MCF 10A (cell line): ENCODE results near the gene C11orf24. TPM values are rescaled to one million over a fixed set of nuclear protein-coding genes. Genes with fewer than 3 reads are reported as not detected.

Source experiments
- BruUV-seq: library from RNA; stranded (reverse); fragments of 400-500 nt; replicated peaks from 2 replicates; lab custom pipeline; 2021; lab: Mats Ljungman, UMichigan
- CTCF ChIA-PET: fragments of 300-600 bp; sonication (Branson Sonifier 250); formaldehyde crosslinking; extraction: SDS; loops from one replicate; lab custom pipeline; 2021; ENCODE audit warnings: antibody characterized with exemption, inconsistent platforms; lab: Yijun Ruan, JAX
- POLR2A ChIA-PET: fragments of 300-600, 350-650 bp; sonication (Branson Sonifier 250); formaldehyde crosslinking; extraction: SDS; loops from one replicate; lab custom pipeline; 2020; ENCODE audit warnings: antibody characterized with exemption, inconsistent platforms; lab: Yijun Ruan, JAX
- DNase-seq: peaks from one replicate; pipeline ENCODE4 v3.0.0-alpha.2; 2018; ENCODE audit not compliant: unreplicated experiment
- H3K27ac Mint-ChIP-seq: one replicate; pipeline ENCODE4 v1.8.0; 2022; ENCODE audit warnings: mild to moderate bottlenecking, low read depth, mixed read lengths; ENCODE audit not compliant: unreplicated experiment
- H3K27me3 Mint-ChIP-seq: one replicate; pipeline ENCODE4 v1.8.0; 2022; ENCODE audit warnings: mixed read lengths; ENCODE audit not compliant: insufficient read depth, unreplicated experiment
- H3K36me3 Mint-ChIP-seq: one replicate; pipeline ENCODE4 v1.8.0; 2022; ENCODE audit warnings: mild to moderate bottlenecking, moderate library complexity, mixed read lengths; ENCODE audit not compliant: insufficient read depth, unreplicated experiment
- H3K4me1 Mint-ChIP-seq: one replicate; pipeline ENCODE4 v1.8.0; 2022; ENCODE audit warnings: mixed read lengths; ENCODE audit not compliant: insufficient read depth, unreplicated experiment
- H3K4me3 Mint-ChIP-seq: one replicate; pipeline ENCODE4 v1.8.0; 2022; ENCODE audit warnings: mild to moderate bottlenecking, moderate library complexity, mixed read lengths; ENCODE audit not compliant: unreplicated experiment
- H3K9me3 Mint-ChIP-seq: one replicate; pipeline ENCODE4 v1.8.0; 2022; ENCODE audit warnings: mixed read lengths; ENCODE audit not compliant: unreplicated experiment
- intact Hi-C: fragments of 100-400 bp; cut with micrococcal nuclease; formaldehyde crosslinking; loops from 2 replicates; pipeline ENCODE4 v1.14.1; 2022
- total RNA-seq: library from RNA; stranded (reverse); gene quantifications from 2 replicates; pipeline ENCODE4 v1.2.3, GENCODE V29; 2022
- TF ChIP-seq, protein P1 (sequence below): fragments of 200-600 bp; IDR thresholded peaks from one replicate; pipeline ENCODE4 v1.8.0; 2022; ENCODE audit warnings: antibody characterized with exemption, mild to moderate bottlenecking; ENCODE audit not compliant: unreplicated experiment

The C11orf24 gene
- total RNA-seq, 1 experiment from 2014 or later: 69.2 TPM

DNA sequence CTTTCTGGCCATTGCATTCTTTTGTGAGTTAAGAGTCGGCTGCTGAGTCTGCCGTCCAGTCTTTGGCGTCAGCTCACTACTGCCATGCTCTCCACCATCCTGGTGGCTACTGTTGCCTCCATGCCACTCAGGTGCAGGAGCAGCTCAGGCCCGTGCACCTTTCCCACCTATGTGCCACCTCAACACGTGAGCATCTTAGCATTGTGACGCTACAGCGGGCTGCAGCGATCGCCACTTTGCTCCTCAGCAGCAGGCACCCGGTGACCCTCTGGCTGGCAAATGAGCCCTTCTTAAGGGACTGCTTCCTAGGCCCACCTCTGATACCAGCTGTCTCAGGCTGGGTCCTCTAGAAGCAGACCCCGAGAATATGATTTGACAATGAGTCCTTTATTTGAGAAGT, 47.2 kb downstream of the C11orf24 start:
- TF ChIP-seq, protein P1, sequence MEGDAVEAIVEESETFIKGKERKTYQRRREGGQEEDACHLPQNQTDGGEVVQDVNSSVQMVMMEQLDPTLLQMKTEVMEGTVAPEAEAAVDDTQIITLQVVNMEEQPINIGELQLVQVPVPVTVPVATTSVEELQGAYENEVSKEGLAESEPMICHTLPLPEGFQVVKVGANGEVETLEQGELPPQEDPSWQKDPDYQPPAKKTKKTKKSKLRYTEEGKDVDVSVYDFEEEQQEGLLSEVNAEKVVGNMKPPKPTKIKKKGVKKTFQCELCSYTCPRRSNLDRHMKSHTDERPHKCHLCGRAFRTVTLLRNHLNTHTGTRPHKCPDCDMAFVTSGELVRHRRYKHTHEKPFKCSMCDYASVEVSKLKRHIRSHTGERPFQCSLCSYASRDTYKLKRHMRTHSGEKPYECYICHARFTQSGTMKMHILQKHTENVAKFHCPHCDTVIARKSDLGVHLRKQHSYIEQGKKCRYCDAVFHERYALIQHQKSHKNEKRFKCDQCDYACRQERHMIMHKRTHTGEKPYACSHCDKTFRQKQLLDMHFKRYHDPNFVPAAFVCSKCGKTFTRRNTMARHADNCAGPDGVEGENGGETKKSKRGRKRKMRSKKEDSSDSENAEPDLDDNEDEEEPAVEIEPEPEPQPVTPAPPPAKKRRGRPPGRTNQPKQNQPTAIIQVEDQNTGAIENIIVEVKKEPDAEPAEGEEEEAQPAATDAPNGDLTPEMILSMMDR: no peak
- ChIA-PET CTCF (interaction anchor here (0.9 kb wide), 1 partner anchor 33 kb away, joined by 3 read pairs; no protein-coding TSS in a partner anchor), POLR2A (interaction anchor here (0.8 kb wide), 1 partner anchor 8 kb away, joined by 3 read pairs; no protein-coding TSS in a partner anchor)
- H3K4me3 Mint-ChIP-seq: no peak overlapping the region
- H3K36me3 Mint-ChIP-seq: no peaks in the 10 kb centered on the region
- BruUV-seq: no TSS peak
- no peaks in the 10 kb centered on the region for H3K9me3 Mint-ChIP-seq
- intact Hi-C loops: no loop called here
- DNase-seq: no peak
- no peak overlapping the region for H3K27ac Mint-ChIP-seq
- peaks cover 8% of the 10 kb centered on the region for H3K27me3 Mint-ChIP-seq
- H3K4me1 Mint-ChIP-seq: no peaks in the 10 kb centered on the region

DNA sequence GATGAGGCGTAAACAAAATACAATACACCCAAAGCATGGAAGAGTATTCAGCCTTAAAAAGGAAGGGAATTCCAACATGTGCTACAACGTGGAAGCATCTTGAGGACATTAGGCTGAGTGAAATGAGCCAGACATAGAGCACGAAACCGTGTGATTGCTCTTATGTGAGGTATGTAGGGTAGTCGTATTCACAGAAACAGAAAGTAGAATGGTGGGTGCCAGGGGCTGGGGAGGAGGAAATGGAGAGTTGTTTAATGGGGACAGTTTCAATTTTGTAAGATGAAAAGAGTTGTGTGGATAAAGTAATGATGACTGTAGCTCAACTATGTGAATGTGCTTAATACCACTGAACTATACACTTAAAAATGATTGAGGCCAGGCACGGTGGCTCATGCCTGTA, 48.5 kb downstream of the C11orf24 start:
- Mint-ChIP-seq H3K4me3 (no peak overlapping the region), H3K4me1 (no peaks in the 10 kb centered on the region), H3K9me3 (no peaks in the 10 kb centered on the region), H3K36me3 (no peaks in the 10 kb centered on the region), H3K27me3 (peaks cover 14% of the 10 kb centered on the region), H3K27ac (no peak overlapping the region)
- DNase-seq: no peak
- intact Hi-C loops: no loop called here
- no TSS peak for BruUV-seq
- TF ChIP-seq, protein P1: no peak
- ChIA-PET CTCF (no interaction called here), POLR2A (no interaction called here)

DNA sequence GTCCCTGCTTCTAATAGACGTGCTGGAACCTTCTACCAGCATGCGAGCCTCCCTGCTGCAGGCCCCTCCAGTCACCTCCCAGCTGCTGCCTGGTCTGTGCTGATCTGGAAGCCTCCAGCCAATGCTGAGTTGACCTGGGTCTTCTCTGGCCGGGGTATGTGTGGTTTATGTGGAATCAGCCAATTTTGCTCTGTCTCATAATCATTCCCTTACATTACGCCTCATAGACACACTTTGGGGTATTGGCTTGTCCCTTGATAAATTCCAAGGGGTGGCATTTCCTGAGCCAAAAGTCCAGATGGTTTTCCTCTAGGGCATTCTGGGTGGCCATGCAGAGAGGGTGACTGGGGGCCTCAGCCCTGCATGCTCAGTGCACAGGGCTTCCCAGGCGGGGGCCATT, 50.4 kb downstream of the C11orf24 start:
- ChIA-PET POLR2A (interaction anchor here (1.6 kb wide), 1 partner anchor 10 kb away, joined by 7 read pairs; no protein-coding TSS in a partner anchor), CTCF (no interaction called here)
- Mint-ChIP-seq H3K9me3 (no peaks in the 10 kb centered on the region), H3K36me3 (no peaks in the 10 kb centered on the region), H3K4me1 (no peaks in the 10 kb centered on the region), H3K27me3 (peaks cover 26% of the 10 kb centered on the region), H3K4me3 (no peak overlapping the region), H3K27ac (no peak overlapping the region)
- intact Hi-C loops: no loop called here
- BruUV-seq: no TSS peak
- TF ChIP-seq, protein P1: no peak
- no peak for DNase-seq

DNA sequence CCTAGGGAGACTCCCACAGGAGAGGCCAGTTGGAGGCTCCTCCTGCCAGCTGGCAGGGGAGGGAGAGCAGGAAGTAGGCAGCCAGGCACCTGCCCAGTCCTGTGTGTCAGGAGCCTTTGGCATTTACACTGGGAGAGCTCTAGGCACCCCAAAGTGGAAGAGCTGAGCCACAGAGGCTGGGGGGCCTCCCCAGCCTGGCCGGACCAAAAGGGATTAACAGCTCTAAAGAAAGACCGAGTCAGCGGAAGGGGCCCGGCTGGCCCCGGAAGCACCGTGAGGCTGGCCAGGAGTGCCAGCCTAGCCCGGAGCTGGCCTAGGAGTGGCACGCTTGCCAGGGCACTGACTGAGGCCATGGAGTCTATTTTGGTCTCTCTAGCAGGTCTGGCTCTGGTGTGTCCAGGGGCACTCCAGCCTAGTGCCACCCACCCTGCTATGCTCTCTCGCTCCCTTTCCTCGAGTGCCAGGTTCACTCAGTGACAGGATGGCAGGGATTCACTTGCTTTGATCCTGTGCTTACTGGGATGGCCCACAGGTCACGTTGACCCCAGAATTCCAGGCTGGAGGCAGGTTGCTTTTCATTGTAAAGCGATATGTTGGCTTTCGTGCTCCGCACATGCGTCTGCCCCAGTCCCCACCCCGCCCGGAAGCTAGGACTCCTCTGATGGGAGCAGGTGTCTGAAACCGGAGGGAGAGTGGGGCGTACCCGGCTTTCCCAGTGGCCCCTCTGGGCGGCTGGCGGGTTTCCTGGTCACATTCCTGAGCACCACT, 55.4 kb downstream of the C11orf24 start:
- Mint-ChIP-seq H3K27me3 (peaks cover 26% of the 10 kb centered on the region), H3K4me1 (peaks cover 15% of the 10 kb centered on the region), H3K36me3 (no peaks in the 10 kb centered on the region), H3K27ac (no peak overlapping the region), H3K9me3 (no peaks in the 10 kb centered on the region), H3K4me3 (no peak overlapping the region)
- DNase-seq: no peak
- ChIA-PET POLR2A (interaction anchor here (0.8 kb wide), 1 partner anchor 9 kb away, joined by 3 read pairs; no protein-coding TSS in a partner anchor), CTCF (interaction anchor here (0.6 kb wide), 1 partner anchor 198 kb away, joined by 3 read pairs; no protein-coding TSS in a partner anchor)
- BruUV-seq: no TSS peak
- TF ChIP-seq, protein P1: no peak
- intact Hi-C loops: no loop called here
